NCI-H128 (cell line): ENCODE measurements around the gene MCF2.

Experiments used
- DNase-seq: peaks from one replicate; lab custom pipeline; 2025; ENCODE audit not compliant: unreplicated experiment; lab: John Stamatoyannopoulos, UW

MCF2 gene

DNA sequence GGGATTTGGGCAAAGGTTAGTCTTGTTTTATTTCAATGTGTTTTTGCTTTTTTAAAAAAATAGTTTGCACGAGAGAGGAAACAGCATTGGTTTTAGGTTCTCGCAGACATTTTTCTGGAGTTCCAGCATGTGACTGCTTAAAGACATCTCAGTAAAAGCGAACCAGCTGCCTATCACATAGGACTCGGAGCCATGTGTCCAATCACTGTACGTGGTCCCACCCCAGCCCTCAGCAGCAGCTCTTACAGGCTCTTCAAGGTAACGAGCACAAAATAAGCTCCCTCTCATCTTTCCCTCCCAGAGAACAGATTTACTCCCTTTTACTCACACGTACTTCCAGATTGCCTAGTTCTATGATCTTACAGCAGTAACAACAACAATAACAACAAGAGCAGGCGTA, 68.7 kb downstream of the MCF2 start:
- no peak for DNase-seq

- no peak for DNase-seq
These were observed 107.9 kb downstream of the MCF2 start for GRCh38 chrX:139600105-139600504.

DNA sequence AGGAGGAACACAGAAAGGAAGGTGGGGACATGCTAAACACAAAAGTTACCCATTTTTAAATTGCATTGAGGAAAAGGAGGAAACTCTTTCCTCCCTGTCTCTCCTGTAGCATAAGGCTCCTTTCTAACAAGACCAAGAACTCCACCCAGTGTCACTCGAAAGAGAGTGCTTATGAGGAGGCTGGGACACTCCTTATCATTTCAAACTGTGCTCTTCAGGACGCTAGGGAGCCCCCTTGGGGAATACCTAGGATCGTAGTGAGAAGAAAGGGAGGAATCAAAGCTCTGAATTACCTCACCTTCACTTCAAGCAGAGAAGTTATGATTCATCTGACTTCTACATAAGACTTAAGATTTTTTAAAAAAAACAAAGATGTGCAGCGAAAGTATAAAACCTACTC, 111.9 kb downstream of the MCF2 start:
- no peak for DNase-seq

DNA sequence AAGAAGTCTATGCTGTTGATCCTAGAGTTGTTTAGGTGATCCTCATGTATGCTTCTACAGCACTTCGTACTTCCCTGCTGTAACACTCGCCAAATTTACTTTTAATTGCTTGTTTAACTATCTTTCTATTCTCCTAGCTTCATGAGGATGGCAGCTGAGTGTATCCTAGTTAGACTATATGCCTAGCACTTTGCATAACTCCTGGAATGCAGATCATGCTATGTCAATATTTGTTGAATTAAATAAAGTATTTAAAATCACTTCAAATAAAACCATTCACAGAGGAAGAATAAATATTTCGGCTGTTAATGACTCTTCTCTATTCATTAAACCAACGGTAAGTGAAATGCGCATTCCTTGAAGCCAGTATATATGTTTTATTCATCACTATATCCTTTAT, 122.4 kb downstream of the MCF2 start:
- DNase-seq: no peak

GRCh38 chrX:139581068-139581467, 126.9 kb downstream of the MCF2 start:
- no peak for DNase-seq

- no peak for DNase-seq
These were observed 141.0 kb downstream of the MCF2 start for GRCh38 chrX:139566981-139567380.

DNA sequence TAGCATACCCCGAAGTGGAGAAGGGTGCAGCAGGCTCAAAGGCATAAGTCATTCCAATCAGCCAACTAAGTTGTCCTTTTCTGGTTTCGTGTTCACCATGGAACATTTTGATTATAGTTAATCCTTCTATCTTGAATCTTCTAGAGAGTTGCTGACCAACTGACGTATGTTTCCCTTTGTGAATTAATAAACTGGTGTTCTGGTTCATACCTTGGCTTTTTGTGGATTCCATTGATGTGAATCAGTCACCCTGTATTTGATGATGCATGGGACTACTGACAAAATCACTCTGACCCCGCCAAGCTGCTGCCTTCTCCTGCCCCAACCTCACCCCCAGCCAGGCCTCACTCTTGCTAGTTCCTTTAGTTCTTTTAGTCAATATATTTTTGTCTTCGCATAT, 144.7 kb downstream of the MCF2 start:
- no peak for DNase-seq

DNA sequence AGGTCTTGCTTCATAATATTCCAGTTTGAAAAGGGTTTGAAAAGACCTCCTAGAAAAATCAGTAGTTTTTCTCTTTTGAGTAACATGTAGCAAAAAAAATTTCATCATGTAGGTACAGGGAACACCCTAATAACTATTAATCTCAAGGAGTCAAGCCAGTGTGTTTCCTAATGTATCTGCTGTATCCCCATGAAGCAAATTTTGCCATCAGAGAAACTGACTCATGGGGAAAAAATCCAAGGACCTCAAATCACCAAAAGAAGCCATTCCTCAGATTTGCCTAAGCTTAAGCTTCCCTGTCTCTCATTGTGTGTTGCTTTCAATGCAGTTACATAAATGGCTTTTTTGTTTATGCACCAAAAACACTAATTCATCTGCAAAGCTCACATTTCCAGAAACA, 147.7 kb downstream of the MCF2 start:
- DNase-seq: no peak

DNA sequence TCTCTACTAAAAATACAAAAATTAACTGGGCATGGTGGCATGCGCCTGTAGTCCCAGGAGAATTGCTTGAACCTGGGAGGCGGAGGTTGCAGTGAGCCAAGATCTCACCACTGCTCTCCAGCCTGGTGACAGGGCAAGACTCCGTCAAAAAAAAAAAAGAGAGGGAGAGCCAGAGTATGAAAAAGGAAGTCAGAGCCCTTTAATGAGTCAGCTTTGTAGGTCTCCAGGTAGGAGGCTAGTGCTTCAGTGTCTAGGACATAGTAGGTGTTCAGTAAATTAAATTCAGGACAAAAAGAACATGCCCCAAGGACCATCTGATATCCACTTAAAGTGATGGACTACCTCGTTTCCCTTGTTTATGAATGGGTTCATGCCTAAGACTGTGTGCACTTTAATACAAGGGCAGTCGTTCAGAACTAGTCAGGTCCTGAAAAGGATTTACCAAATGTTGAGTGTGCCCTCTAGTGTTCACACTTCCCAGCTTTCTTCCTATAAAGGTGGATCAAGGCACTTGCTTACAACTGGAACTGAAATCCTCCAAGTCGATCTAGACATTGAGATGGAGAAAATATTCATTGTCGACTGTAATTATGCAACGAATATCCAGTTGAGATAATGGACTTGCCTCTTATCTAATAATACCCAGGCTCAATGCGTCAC, 148.5 kb downstream of the MCF2 start:
- no peak for DNase-seq

DNA sequence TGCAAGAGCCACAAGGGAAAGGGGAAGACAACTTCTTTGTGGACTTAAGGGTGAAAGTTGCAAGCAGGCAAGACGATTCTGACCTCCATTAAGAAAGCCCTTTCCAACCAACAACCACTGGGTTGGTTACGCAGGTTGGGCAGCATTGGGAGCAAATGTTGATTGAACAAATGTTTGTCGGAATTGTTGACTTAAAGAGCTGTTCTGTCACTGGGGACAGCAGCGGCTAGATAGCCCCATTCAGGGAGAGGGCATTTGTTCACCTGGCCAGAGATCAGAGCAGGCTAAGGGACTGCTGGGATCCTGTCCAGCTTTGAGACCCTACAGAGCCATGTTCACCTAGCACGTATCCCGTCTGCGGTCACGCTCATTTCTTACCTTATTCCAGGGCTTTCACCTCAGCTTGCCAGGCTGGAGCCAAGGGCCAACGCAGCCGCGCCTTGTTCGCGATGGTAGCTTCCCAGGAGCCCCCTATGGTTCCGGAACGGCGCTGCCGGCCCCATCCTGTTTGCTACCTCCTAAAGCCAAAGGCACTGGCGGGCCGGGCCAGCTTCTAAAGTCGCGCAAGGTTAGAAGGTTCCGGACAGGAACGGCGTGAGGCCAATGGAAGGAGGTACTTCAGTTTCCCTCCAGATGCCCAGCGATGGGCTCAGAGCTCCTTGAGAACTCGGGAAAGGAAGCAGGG, 152.8 kb downstream of the MCF2 start:
- no peak for DNase-seq

DNA sequence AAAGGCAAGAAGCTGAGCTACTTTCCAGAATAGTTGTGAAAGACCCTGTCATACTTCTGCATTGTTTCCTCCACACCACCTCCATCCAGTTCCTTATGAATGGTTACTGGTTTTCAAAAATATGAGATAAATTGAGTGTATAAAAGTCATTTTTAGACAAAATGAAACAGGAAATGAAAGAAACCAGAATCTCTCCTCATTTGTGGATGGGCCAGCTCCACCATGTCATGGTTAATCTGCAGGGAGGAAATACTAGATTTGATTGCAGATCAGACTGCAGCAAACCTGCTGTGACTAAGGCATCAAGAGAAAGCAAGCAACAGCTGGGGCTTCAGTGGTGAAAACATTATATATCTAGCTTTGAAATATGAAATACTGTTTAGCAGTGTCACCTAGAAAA, 153.6 kb downstream of the MCF2 start:
- no peak for DNase-seq

DNA sequence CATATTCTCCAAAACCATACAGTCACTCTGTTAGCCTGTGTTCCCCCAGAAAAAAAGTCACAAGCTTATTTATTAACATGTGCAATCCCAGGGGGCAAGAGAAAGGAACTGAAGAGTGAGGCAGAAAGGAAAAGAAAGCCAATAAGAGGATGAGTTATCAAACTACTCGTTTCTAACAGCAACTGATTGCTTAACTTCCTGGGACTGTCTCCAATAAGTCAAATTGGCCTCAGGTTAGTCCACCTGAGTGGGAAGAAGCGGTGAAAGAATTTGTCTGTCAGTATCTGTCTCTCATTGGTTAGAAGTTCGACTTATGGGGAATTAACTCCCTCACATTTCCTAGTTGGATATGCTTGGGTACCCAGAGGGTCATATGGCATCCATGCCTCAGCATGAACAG, 163.4 kb downstream of the MCF2 start:
- DNase-seq: no peak

GRCh38 chrX:139543920-139544319, 164.0 kb downstream of the MCF2 start:
- no peak for DNase-seq

- no peak for DNase-seq
These were observed 165.3 kb downstream of the MCF2 start for GRCh38 chrX:139542652-139543051.

- DNase-seq: no peak
These were observed 168.8 kb downstream of the MCF2 start for GRCh38 chrX:139538907-139539790.

- DNase-seq: no peak
These were observed 174.5 kb downstream of the MCF2 start for GRCh38 chrX:139533444-139533843.

GRCh38 chrX:139532834-139533233, 175.1 kb downstream of the MCF2 start:
- DNase-seq: no peak
